Heart right ventricle (tissue), 16 donors: ENCODE results near the gene ARHGAP6. TPM values are rescaled to one million over a fixed set of nuclear protein-coding genes. Genes with fewer than 3 reads are reported as not detected.

ENCODE experiments used
- ATAC-seq, 8 donors: fragments of 200-7000 bp; cut with Tn5 transposase; one replicate each; pipeline ENCODE4 v1.9.1; 2020; ENCODE audit warnings: mild to moderate bottlenecking in 8 of 8, moderate library complexity in 8 of 8, moderate number of reproducible peaks in 1 of 8
- DNase-seq, 2 donors: peaks; one replicate each; pipeline ENCODE4 v3.0.0-alpha.2; 2020
- H3K27ac ChIP-seq, 10 donors: fragments of 200-600 bp; sonication (generic) in 2 of 10; one replicate each; pipeline versions ENCODE4 v1.5.0 to v1.8.0; 2020 to 2022; ENCODE audit warnings: mild to moderate bottlenecking in 3 of 10
- H3K27me3 ChIP-seq, 7 donors: fragments of 200-600 bp; one replicate each; pipeline ENCODE4 v1.8.0; 2021 to 2022; ENCODE audit warnings: mild to moderate bottlenecking in 2 of 7
- H3K36me3 ChIP-seq, 9 donors: fragments of 200-600 bp; sonication (generic) in 1 of 9; one replicate each; pipeline versions ENCODE4 v1.5.0 to v1.8.0; 2020 to 2022; ENCODE audit warnings: mild to moderate bottlenecking in 2 of 9
- H3K4me1 ChIP-seq, 9 donors: fragments of 200-600 bp; sonication (generic) in 1 of 9; one replicate each; pipeline versions ENCODE4 v1.5.0 to v1.8.0; 2020 to 2022; ENCODE audit warnings: mild to moderate bottlenecking in 4 of 9
- H3K4me3 ChIP-seq, 10 donors: fragments of 200-600 bp; sonication (generic) in 2 of 10; one replicate each; pipeline versions ENCODE4 v1.5.0 to v1.8.0; 2020 to 2022; ENCODE audit warnings: mild to moderate bottlenecking in 7 of 10, moderate library complexity in 2 of 10
- H3K9me3 ChIP-seq, 11 donors: fragments of 200-600 bp in 10 of 11; sonication (generic) in 2 of 11; one replicate each; pipeline versions ENCODE4 v1.5.0 to v1.8.0; 2013 to 2022; ENCODE audit warnings: mild to moderate bottlenecking in 2 of 11, control low read depth in 1 of 11, moderate library complexity in 1 of 11
- WGBS, 2 donors: extraction: QIAGEN DNeasy Blood & Tissue Kit; methylation state at CpG; one replicate each; pipeline ENCODE4 v1.1.7; 2013; ENCODE audit warnings: inconsistent platforms in 1 of 2; 5-methylcytosine and 5-hydroxymethylcytosine counted together
- intact Hi-C, 10 donors: fragments of 100-400 bp; cut with DNase I; formaldehyde crosslinking; loops; one replicate each; pipeline versions ENCODE4 v1.11.1 to v1.14.2; 2022
- polyA plus RNA-seq, 2 donors: library from polyadenylated mRNA; stranded (reverse); fragments of 200-250 nt; gene quantifications; one replicate each; pipeline ENCODE4 v1.2.3, GENCODE V29; 2013
- total RNA-seq, 10 donors: library from RNA; stranded (reverse); fragmentation: NEBNext Ultra II Directional in 3 of 10; extraction: Animal tissue kit (Norgen Biotek cat#: 25700) in 3 of 10; gene quantifications; one replicate each; pipeline versions ENCODE4 v1.2.1 to v1.2.4, GENCODE V29; 2021 to 2023
- TF ChIP-seq, protein P1 (sequence below), 9 donors: fragments of 200-600 bp; sonication (generic) in 2 of 9; IDR thresholded peaks; one replicate each; pipeline versions ENCODE4 v1.5.0 to v1.8.0; 2021 to 2022; ENCODE audit warnings: antibody characterized with exemption in 9 of 9, mild to moderate bottlenecking in 5 of 9, moderate library complexity in 1 of 9
- donor health status: Arrhythmogenic right ventricular cardiomyopathy.
- donor health status: ischemic (EF 13 %, LVEDD 7.1; RV severe dilation, severe dysfunction).
- donor health status: healthy with polysubstance abuse.
- donor health status: DM: no; HTN: yes; CAD: no.
- donor health status: DM: no; HTN: no; CAD: no.
- donor health status: ischemic (EF 25% LVEDD 6.9; RV normal size, moderate dysfunction).
- donor health status: ischemic (EF 25% LVEDD 5.7; RV mildly dilated, moderate dysfunction).
- donor health status: healthy.
- donor health status: DM: yes; HTN: yes; CAD: no.
- donor health status: Ischemic cardiomyopathy.
- donor health status: ischemic (EF 35%, LVEDD 5.7; RV mildly dilated, moderate dysfunction).
- donor health status: nonischemic (EF 11% LVEDD 7.7; RV severe dilation, severe dysfunction).
- donor health status: DM: yes; HTN: yes; CAD: no.
- donor health status: PGD.
- donor health status: ischemic (EF 29% LVEDD 5.4; RV normal size, mild dysfunction).
- donor health status: nonischemic (EF 23%, LVEDD 6.1; RV moderate dilation, normal function).

Gene ARHGAP6
- total and polyA plus RNA-seq, 12 donors: 1.6 to 6.0 (median 2.6) TPM

DNA sequence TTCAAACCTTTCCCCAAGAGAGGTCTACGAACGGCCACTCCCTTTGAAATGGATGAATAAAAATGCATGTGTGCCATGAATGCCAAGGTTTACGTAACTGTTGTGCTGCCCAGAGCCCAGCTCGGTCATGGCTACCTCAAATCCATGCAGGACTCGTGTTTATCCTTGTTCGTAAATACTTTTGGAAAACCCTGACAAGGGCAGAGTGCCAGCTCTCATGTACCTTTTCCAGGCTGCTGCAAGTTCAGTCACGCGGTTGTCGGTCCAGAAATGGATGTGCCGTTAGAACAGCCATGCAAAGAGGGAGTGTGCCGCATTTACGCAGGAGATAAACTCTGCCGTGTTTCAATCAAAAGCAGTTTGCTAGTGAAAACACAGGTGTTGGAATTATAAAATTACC, 249.1 kb downstream of the ARHGAP6 start:
- Histone ChIP-seq H3K4me1 (peaks cover 0 to 5% (median 0%) of the 10 kb centered on the region in 9 donors), H3K9me3 (no peaks in the 10 kb centered on the region), H3K4me3 (no peak overlapping the region), H3K36me3 (no peaks in the 10 kb centered on the region), H3K27ac (no peak overlapping the region), H3K27me3 (no peaks in the 10 kb centered on the region)
- TF ChIP-seq, protein P1, sequence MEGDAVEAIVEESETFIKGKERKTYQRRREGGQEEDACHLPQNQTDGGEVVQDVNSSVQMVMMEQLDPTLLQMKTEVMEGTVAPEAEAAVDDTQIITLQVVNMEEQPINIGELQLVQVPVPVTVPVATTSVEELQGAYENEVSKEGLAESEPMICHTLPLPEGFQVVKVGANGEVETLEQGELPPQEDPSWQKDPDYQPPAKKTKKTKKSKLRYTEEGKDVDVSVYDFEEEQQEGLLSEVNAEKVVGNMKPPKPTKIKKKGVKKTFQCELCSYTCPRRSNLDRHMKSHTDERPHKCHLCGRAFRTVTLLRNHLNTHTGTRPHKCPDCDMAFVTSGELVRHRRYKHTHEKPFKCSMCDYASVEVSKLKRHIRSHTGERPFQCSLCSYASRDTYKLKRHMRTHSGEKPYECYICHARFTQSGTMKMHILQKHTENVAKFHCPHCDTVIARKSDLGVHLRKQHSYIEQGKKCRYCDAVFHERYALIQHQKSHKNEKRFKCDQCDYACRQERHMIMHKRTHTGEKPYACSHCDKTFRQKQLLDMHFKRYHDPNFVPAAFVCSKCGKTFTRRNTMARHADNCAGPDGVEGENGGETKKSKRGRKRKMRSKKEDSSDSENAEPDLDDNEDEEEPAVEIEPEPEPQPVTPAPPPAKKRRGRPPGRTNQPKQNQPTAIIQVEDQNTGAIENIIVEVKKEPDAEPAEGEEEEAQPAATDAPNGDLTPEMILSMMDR (IDR thresholded peaks at IDR 0.05): no peak
- intact Hi-C loops: no loop called here
- WGBS, 2 donors: 61 to 75% methylated on average over 13 of the region's 13 CpGs
- ATAC-seq (no peak), DNase-seq (no peak)

DNA sequence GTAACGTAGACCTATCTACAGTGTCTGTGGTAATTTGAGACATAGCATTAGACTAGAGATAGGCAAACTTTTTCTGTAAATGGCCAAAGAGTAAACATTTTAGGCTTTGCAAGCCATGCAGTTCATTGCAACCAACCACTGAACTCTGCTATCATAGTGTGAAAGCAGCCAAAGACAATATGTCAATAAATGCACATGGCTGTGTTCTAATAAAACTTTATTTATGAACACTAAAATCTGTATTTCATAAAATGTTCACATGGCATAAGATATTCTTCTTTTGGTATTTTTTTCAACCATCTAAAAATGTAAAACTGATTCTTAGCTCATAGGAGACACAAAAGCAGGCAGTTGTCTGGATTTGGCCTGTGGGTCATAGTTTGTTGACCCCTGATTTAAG, 251.6 kb downstream of the ARHGAP6 start:
- Histone ChIP-seq H3K9me3 (no peaks in the 10 kb centered on the region), H3K36me3 (no peaks in the 10 kb centered on the region), H3K4me3 (no peak overlapping the region), H3K27me3 (no peaks in the 10 kb centered on the region), H3K4me1 (peaks cover 0 to 5% (median 0%) of the 10 kb centered on the region in 9 donors), H3K27ac (no peak overlapping the region)
- 97 to 100% methylated on average over 1 of the region's 1 CpG for WGBS, 2 donors
- DNase-seq (no peak), ATAC-seq (no peak)
- TF ChIP-seq, protein P1 (IDR thresholded peaks at IDR 0.05): no peak
- intact Hi-C loops: no loop called here

DNA sequence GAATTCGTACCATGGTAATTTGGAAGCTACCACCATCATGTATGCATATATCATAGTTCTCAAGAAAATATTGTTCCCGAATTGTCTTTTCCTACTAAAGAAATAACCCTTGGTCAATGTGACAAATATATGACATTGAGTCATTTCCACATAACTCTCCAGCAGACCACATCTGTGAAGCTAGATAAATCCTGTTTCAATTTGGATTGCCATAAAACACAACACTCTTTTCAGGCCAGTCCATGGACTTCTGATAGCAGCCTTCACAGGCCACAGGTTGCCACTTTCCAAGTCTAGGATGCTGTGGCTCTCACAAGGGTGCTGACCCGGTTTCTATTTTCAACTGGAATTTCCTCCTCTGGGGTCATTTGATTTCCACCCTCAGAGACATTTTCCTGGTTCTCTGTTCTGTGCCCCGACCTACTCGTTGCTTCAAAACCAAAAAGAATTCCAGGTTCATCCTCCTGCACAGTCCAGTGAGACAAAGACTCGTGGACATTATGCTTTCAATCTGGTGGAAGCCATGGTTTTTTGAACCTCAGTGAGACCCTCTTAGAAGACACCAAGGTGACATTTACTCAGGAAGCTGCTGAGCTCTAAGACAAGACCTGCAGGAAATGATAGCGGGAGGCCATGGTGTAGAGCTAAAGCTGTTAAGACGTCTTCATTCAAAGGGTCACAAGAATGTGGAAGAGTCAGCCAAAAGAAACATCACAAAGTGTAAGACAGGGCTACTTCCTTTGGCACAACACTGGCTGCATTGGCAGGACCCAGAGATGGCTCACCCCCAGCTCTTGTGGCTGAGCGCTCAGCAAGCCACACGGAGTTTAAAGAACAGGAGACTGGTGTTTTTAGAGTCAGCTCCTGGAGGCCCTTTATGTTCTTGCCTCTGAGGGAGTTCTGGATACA, 252.8 kb downstream of the ARHGAP6 start:
- Histone ChIP-seq H3K4me1 (peaks cover 0 to 5% (median 0%) of the 10 kb centered on the region in 9 donors), H3K4me3 (no peak overlapping the region), H3K36me3 (no peaks in the 10 kb centered on the region), H3K27me3 (no peaks in the 10 kb centered on the region), H3K27ac (no peak overlapping the region), H3K9me3 (no peaks in the 10 kb centered on the region)
- TF ChIP-seq, protein P1 (IDR thresholded peaks at IDR 0.05): no peak
- WGBS, 2 donors: 54 to 70% methylated on average over 10 of the region's 10 CpGs
- no peak for DNase-seq
- intact Hi-C loops: no loop called here
- no peak for ATAC-seq

DNA sequence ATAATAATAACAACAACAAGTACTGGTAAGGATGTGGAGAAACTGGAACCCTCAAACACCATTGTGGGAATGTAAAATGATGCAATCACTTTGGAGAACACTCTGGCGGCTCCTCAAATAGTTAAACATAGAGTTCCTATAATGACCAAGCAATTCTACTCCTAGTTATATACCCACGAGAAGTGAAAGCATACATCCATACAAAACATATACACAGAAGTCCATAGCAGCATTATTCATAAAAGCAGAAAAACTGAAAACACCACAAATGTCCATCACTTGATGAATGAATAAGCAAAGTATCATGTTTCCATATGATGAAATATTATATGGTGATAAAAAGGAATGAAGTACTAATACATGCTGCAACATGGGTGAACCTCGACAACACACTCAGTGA, 255.8 kb downstream of the ARHGAP6 start:
- intact Hi-C loops: no loop called here
- WGBS, 2 donors: 93 to 98% methylated on average over 3 of the region's 3 CpGs
- TF ChIP-seq, protein P1 (IDR thresholded peaks at IDR 0.05): no peak

More for the DNA sequence above, 255.8 kb downstream of the ARHGAP6 start:
- Histone ChIP-seq H3K4me1 (peaks cover 0 to 5% (median 0%) of the 10 kb centered on the region in 9 donors), H3K27me3 (no peaks in the 10 kb centered on the region), H3K36me3 (no peaks in the 10 kb centered on the region), H3K27ac (no peak overlapping the region), H3K9me3 (no peaks in the 10 kb centered on the region), H3K4me3 (no peak overlapping the region)
- no peak for DNase-seq
- ATAC-seq: no peak
